IPS DF 6.9 (cell line): ENCODE results near the gene GRB2.
"Not testable (repeated sequence)": the region's sequence is repeated elsewhere in the genome, so short reads cannot be mapped to it uniquely, and the experiment has no call there.

Source experiments
- DNase-seq: peaks from one replicate; pipeline ENCODE4 v3.0.0-alpha.2; 2013; ENCODE audit warnings: low read depth, low spot score
- H3K27ac ChIP-seq: one replicate; pipeline ENCODE4 v1.5.1; 2013; ENCODE audit warnings: low read length, control low read depth
- H3K27me3 ChIP-seq: 2 replicates; pipeline ENCODE4 v1.6.1; 2013; ENCODE audit warnings: mild to moderate bottlenecking, low read length; ENCODE audit not compliant: control insufficient read depth, insufficient read depth
- H3K36me3 ChIP-seq: 2 replicates; pipeline ENCODE4 v1.6.1; 2013; ENCODE audit warnings: low read length; ENCODE audit not compliant: control insufficient read depth, insufficient read depth
- H3K4me1 ChIP-seq: 2 replicates; pipeline ENCODE4 v1.6.1; 2013; ENCODE audit warnings: low read length; ENCODE audit not compliant: control insufficient read depth, insufficient read depth
- H3K4me3 ChIP-seq: 2 replicates; pipeline ENCODE4 v1.5.1; 2013; ENCODE audit warnings: mild to moderate bottlenecking, low read length
- H3K9me3 ChIP-seq: 2 replicates; pipeline ENCODE4 v1.6.1; 2013; ENCODE audit warnings: low read length, inconsistent platforms; ENCODE audit not compliant: control insufficient read depth, insufficient read depth
- WGBS: extraction: QIAGEN DNeasy Blood & Tissue Kit; methylation state at CpG from one replicate; pipeline ENCODE4 v1.1.7; 2013; ENCODE audit warnings: mixed read lengths, missing lambda C conversion rate; ENCODE audit not compliant: insufficient read length, insufficient coverage; 5-methylcytosine and 5-hydroxymethylcytosine counted together

The GRB2 gene

DNA sequence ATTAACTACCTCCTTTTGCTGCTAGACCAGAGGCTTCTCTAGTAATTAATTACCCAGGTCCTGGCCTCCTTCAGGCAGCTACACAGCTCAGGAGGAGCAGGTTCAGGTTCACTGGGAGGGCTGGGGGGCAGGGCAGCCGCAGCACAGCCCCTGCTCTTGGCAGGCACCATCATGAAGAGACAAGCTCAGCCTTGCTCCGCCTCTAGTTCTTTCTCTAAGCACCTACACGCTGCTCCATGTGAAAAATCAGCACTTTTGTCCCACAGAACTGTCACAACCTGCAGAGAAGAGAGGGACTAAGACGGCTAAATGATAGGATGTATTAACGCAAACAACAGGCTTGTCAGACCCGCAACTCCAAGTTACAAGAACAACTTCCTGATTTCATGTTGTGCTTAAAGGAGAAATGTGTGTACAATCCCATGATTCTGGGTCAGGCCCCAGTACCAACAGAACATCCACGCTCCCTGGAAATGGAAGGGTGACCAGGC lies 53.4 kb downstream of the GRB2 start:
- no CpG with 5 or more reads among the region's 7 CpGs for WGBS
- peaks cover 12% of the 10 kb centered on the region for H3K4me1 ChIP-seq
- H3K9me3 ChIP-seq = no peaks in the 10 kb centered on the region
- H3K36me3 ChIP-seq = no peaks in the 10 kb centered on the region
- no peak overlapping the region for H3K4me3 ChIP-seq
- H3K27ac ChIP-seq = no peak overlapping the region
- no peaks in the 10 kb centered on the region for H3K27me3 ChIP-seq
- DNase-seq = no peak

DNA sequence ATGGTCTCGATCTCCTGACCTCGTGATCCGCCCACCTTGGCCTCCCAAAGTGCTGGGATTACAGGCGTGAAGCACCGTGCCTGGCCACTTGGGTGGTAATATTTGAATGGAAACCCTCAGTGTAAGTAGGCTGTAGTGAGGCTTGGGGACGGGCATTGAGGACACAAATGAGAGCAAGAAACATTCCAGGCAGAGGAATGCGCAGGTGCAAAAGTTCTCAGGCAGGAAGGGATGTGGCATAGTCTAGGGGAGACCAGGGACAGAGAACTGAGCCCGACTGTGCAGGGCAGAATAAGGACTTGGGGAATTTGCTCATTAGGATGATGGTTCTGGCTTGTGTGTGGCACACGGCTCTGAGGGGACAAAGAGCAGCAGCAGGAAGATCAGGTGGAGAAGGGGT lies 54.8 kb downstream of the GRB2 start:
- Histone ChIP-seq H3K4me3 (no peak overlapping the region), H3K4me1 (peaks cover 12% of the 10 kb centered on the region), H3K9me3 (no peaks in the 10 kb centered on the region), H3K36me3 (no peaks in the 10 kb centered on the region), H3K27ac (no peak overlapping the region), H3K27me3 (no peaks in the 10 kb centered on the region)
- DNase-seq = no peak
- WGBS = no CpG with 5 or more reads among the region's 9 CpGs

DNA sequence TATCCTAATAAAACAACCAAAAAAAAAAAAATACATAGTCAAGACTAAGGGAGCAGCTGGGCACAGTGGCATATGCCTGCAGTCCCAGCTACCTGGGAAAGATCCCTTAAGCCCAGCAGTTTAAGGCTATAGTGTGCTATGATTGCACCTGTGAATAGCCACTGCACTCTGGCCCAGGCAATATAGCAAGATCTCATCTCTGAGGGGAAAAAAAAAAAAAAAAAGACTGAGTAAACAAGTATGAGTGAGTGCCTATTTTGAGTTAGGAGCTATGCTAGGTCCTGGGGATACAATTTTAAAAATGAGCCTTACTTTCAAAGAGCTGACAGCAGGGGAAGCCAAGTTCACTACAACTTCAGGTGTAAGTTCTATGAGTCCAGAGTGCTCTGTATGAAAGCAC lies 55.4 kb downstream of the GRB2 start:
- H3K27me3 ChIP-seq = no peaks in the 10 kb centered on the region
- no peak for DNase-seq
- peaks cover 12% of the 10 kb centered on the region for H3K4me1 ChIP-seq
- H3K27ac ChIP-seq = no peak overlapping the region
- no peak overlapping the region for H3K4me3 ChIP-seq
- no peaks in the 10 kb centered on the region for H3K36me3 ChIP-seq
- no peaks in the 10 kb centered on the region for H3K9me3 ChIP-seq

DNA sequence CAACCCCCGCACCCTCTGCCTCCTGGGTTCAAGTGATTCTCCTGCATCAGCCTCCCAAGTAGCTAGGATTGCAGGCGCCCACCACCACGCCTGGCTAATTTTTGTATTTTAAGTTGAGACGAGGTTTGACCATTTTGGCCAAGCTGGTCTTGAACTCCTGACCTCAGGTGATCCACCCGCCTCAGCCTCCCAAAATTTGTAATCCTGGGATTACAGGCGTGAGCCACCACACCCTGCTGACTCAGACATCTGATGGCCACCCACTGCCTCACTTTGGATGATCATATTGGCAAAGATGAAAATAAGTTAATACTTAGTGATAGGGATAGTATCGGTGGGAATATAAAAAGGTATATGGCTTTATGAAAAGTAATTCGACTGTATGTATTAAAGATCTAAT lies 55.9 kb downstream of the GRB2 start:
- WGBS = 100% methylated on average over 1 of the region's 8 CpGs
- H3K4me3 ChIP-seq = no peak overlapping the region
- H3K27me3 ChIP-seq = no peaks in the 10 kb centered on the region
- H3K4me1 ChIP-seq = peaks cover 12% of the 10 kb centered on the region
- H3K9me3 ChIP-seq = no peaks in the 10 kb centered on the region
- no peak for DNase-seq
- H3K36me3 ChIP-seq = no peaks in the 10 kb centered on the region
- H3K27ac ChIP-seq = no peak overlapping the region

DNA sequence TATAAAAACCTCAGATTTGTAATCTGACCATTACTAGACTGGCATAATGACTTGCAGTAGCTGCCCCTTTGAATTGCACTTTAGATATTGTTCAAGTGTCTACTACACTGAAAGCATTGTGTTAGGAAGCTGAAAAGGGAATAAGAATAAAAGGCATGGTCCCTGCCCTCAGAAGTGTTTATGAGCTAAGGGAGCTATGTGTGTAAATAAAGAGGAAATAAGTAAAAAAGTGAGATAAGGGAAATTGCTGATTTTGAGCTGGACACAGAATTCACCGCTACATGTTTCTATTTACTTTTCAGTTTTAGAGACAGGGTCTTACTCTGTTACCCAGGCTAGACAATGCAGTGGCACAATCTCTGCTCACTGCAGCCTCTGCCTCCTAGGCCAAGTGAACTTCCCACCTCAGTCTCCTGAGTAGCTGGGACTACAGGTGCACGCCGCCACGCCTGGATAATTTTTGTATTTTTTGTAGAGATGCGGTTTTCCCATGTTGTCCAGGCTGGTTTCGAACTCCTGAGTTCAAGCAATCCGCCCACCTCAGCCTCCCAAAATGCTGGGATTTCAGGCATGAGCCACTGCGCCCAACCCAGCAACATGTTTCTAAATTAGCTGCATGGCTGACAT lies 57.0 kb downstream of the GRB2 start:
- no CpG with 5 or more reads among the region's 8 CpGs for WGBS
- Histone ChIP-seq H3K27ac (no peak overlapping the region), H3K27me3 (no peaks in the 10 kb centered on the region), H3K4me3 (no peak overlapping the region), H3K4me1 (peaks cover 16% of the 10 kb centered on the region), H3K9me3 (no peaks in the 10 kb centered on the region), H3K36me3 (no peaks in the 10 kb centered on the region)
- DNase-seq = no peak

DNA sequence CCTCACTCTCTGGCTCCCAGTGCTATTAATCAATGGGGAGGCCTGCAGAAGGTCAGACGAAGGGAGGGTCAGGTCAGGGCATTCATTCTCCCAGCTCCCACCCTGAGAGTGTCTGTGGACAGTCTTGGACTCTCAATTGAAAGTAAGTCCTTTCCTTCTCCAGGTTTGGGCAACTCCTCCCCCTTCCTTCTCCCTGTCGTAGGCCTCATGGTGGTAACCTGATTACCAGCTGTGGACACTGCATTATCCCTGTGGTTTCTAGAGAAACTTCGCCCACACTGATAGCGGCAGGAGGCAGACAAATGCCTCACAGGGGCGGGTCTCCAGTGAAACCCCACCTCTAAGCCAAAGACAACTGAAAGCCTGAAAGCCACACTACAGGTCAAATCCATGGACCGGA lies 58.6 kb downstream of the GRB2 start:
- Histone ChIP-seq H3K27me3 (no peaks in the 10 kb centered on the region), H3K4me1 (peaks cover 18% of the 10 kb centered on the region), H3K9me3 (no peaks in the 10 kb centered on the region), H3K4me3 (no peak overlapping the region), H3K36me3 (no peaks in the 10 kb centered on the region), H3K27ac (no peak overlapping the region)
- no CpG with 5 or more reads among the region's 6 CpGs for WGBS
- no peak for DNase-seq

DNA sequence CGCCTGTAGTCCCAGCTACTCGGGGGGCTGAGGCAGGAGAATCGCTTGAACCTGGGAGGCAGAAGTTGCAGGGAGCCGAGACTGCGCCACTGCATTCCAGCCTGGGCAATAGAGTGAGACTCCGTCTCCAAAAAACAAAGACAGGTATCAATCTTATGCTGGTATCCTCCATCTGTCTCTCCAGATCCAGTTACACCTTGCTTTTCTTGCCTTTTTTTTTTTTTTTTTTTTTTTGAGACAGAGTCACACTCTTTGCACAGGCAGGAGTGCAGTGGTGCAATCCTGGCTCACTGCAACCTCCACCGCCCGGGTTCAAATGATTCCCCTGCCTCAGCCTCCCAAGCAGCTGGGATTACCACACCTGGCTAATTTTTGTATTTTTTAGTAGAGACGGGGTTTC lies 59.1 kb downstream of the GRB2 start:
- no CpG with 5 or more reads among the region's 9 CpGs for WGBS
- H3K4me1 ChIP-seq = peaks cover 21% of the 10 kb centered on the region
- H3K36me3 ChIP-seq, H3K27me3 ChIP-seq, DNase-seq, H3K27ac ChIP-seq, H3K9me3 ChIP-seq, H3K4me3 ChIP-seq: not testable (repeated sequence)

DNA sequence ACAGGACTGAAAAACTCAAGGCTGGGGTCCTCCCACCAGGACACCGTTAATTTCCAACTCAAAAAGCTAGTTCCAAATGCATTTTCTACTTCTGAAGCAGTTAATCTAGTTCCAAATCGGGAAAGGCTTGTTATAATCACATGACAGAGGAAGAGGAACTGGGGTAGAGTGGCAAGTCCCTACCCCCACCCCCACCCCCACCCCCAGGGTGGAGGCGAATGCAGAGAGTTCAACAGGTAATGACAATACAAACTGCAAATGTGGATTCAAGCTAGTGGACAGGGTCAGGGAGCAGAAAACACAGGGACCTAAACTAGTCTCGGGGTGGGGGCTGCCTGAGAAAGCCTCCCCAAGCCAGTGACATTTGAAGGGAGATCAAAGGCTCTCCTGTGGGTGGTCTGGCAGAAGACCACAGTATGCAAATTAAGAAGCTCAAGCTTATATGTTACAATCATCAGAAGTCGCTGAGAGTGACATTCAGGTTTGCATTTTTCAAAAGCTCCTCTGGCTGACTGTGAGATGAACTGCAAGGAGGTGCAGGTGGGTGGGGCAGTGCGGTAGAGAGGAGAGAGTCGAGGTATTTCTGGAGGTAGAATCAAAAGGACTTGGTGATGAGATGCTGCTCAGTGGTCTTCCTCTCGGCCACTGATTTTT lies 59.8 kb downstream of the GRB2 start:
- H3K27ac ChIP-seq = no peak overlapping the region

DNA sequence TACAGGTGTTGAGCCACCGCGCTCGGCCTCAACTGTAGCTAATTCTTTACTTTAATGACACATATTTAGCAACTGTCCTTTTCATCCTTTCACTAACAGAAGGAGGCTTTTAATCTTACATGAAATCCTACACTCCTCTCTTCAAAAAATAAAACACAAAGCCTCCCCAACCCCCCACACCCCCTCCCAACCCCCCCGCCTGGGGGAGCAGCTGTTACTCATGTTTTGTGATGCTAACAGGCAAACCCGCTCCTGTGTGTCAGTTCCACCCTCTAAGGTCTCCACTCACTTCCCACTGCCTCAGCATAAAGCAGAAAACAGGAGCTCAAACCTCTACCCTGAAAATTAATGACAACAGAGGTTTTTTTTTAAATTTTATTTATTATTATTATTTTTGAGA lies 60.8 kb downstream of the GRB2 start:
- Histone ChIP-seq H3K4me1 (peaks cover 16% of the 10 kb centered on the region), H3K27me3 (no peaks in the 10 kb centered on the region), H3K4me3 (no peak overlapping the region), H3K27ac (no peak overlapping the region), H3K36me3 (no peaks in the 10 kb centered on the region), H3K9me3 (no peaks in the 10 kb centered on the region)
- no CpG with 5 or more reads among the region's 5 CpGs for WGBS
- no peak for DNase-seq

More for the DNA sequence above, 59.8 kb downstream of the GRB2 start:
- no peak for DNase-seq
- H3K4me1 ChIP-seq = peaks cover 18% of the 10 kb centered on the region
- H3K27me3 ChIP-seq = no peaks in the 10 kb centered on the region
- H3K4me3 ChIP-seq = no peak overlapping the region
- H3K9me3 ChIP-seq = no peaks in the 10 kb centered on the region
- WGBS = no CpG with 5 or more reads among the region's 8 CpGs
- H3K36me3 ChIP-seq = no peaks in the 10 kb centered on the region

DNA sequence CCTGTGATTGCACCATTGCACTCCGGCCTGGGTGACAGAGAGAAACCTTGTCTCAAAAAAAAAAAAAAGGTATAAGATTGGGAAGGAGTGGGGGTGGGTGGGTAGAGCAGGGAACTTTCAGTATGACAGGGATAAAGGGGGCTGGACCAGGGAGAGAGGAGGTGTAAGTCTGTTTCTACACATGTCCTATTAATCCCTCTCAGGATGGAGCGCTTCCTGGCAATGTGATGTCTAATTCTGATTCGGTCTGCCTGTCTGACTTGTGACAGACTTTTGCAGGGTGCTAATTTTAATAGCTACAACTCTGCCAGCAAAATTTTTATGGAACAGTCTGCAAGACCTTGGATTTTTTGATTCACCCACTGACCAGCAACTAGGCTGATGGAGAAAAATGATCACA lies 62.5 kb downstream of the GRB2 start:
- Histone ChIP-seq H3K4me1 (peaks cover 16% of the 10 kb centered on the region), H3K27me3 (no peaks in the 10 kb centered on the region), H3K4me3 (no peak overlapping the region), H3K27ac (no peak overlapping the region), H3K36me3 (no peaks in the 10 kb centered on the region), H3K9me3 (no peaks in the 10 kb centered on the region)
- DNase-seq = no peak
- WGBS = no CpG with 5 or more reads among the region's 3 CpGs
